GM19035 (cell line): ENCODE results near the gene ATRN.

Experiments used
- ATAC-seq: cut with Tn5 transposase; IDR thresholded peaks from one replicate; pipeline ENCODE4 v1.9.1; 2021; ENCODE audit not compliant: unreplicated experiment

The ATRN gene

DNA sequence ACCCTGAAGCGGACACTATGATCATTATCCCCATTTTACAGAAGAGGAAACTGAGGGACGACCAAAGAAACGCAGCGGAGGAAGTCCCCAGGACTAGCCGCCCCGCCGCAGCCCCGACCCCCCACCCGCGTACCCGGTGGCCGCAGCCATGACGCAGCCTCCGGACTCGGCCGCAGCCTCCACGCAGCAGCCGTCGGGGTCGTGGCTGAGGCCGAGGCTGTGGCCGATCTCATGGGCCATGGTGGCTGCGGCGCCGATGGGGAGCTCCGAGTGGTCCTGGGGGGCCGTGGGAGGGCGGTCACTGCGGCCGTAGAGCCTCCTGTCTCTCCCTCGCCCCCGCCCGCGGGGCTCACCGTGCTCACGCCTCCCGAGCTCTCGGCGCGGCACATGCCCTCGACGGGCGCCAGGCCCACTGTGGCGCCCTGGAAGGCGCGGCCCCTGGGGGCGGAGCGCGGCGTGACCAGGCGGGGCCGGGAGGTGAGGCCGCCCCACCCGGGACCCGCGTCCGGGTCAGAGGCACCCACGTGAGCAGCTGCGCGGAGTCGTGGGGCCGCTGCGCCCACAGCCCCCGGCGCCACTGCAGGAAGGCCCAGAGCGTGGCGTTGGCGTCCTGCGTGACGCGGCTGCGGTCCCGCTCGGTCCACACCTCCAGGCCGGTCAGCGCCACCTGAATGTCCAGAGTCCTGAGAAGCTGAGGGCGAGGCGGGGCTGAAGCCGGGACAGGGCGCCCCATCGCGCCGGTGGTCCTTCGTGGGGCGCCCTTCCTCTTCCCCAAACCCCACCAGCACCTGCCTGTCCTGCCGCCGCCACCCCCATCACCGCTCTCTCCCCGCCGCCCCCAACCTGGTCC lies 202.6 kb downstream of the ATRN start:
- ATAC-seq = no peak

GRCh38 chr20:3674447-3674846 lies 203.6 kb downstream of the ATRN start:
- ATAC-seq = no peak

GRCh38 chr20:3674995-3675900 lies 204.4 kb downstream of the ATRN start:
- no peak for ATAC-seq

GRCh38 chr20:3677733-3678132 lies 206.9 kb downstream of the ATRN start:
- no peak for ATAC-seq

- no peak for ATAC-seq
Observed at GRCh38 chr20:3678198-3678597, 207.4 kb downstream of the ATRN start.

DNA sequence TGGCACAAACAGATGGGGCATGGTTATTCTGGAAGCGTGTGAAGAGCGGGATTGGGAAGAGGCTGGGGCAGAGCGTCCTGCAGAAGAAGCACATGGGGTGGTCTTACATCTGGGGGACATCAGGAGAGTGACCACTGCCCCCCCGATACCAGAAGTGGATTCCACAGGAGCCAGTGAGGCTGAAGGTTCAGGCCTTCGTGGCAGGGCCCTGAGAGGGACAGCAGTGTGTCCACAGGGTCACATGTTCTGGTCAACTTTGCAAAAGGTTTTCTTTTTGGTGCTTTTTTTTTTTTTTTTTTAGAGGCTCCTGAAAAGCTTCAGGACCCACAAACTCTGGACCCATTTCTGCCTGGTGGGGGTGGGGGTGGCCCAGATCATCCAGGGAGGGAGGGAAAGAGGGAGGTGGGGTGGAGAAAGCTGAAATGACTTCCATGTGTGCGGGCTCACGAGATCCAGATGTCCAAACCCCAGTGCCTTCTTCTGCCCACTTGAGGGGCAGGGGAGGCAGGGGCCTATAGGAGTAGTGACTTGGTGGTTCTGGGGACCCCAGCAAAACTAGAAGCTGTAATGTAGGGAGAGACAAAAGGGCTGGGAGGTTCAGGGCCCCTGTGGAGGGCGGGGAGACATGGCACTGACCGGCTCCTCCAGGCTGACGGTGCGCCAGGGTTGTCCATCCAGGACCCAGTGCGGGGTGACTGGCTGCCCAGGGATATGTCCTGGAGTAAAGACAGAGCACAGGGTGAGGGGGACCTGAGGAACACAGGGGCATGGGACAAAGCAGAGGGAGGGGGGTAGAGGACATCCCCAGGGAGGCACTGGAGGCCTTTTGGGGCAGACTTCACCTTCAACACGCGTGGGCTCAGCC lies 208.3 kb downstream of the ATRN start:
- ATAC-seq = no peak

DNA sequence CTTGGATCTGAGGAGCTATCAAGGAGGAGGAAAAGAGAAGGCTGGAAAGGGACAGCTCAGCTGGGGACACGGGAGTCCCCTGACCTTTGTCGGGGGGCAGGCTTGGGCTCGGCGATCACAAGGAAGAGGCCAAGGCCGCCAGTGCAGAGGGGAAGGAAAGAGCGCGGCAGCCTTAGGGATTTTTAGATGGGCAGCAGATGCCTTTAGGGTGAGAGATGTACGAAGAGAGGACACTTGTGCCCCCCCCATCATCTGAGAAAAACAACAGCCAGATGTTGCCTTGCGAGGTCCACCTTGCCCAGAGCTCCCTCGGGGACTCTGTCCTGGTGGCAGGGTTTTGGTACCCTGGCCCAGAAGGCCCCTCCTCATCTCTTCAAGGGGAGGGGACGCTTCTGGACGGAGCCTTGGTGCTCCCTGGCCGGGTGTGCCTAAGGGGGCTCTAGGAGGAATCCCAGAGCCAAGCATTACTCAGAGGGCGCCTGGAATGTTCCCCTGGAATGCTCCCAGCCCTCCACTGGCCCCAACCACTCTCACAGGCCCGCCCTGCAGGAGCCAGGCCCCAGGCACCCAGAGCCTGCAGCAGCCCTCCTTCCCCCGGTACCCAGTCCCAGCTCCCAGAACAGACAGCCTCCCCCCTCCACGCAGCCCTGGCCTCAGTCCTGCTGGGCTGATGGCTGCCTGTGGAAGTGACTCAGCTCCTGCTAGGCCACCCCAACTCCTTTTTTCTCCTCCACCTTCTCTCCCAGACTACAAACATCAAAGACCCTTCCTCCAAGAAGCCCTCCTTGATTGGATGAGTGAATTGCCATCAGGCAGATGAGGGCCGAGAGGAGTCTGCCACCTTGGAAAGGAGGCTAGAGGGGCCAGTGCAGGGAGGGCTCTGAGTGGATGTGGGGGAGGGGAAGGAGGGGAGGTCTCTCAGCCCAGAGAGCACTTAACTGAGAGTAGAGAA lies 209.2 kb downstream of the ATRN start:
- no peak for ATAC-seq

DNA sequence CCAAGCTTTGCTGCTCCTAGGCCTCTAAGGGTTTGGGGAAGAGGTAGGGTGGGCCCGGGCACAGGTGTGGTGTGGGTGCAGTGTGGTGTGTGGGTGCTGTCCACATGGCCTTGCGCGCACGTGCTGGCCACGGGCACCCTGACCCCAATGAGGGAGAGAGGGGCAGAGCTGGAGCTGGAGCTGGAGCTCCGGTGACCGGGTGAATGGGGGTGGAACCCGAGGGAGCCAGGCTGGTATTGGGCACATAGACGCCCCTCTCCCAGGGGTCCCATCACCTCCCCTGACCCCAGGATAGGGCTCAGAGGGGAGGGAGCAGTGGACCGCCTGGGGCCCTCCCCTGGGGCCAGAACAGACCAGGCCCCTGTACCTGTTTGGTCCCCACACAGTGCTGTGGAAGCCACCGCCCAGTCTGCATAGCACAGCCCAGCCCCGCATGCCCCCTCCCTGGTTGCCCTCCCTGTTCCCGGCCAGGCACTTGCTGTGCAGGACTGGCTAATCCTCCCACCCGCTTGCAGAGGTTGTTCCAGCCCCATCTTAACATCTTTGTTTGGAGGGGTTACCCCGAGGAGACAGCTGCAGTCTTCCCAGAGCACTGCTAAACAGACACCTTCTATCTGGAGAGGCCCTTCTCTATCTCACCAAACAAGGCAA lies 210.0 kb downstream of the ATRN start:
- no peak for ATAC-seq

DNA sequence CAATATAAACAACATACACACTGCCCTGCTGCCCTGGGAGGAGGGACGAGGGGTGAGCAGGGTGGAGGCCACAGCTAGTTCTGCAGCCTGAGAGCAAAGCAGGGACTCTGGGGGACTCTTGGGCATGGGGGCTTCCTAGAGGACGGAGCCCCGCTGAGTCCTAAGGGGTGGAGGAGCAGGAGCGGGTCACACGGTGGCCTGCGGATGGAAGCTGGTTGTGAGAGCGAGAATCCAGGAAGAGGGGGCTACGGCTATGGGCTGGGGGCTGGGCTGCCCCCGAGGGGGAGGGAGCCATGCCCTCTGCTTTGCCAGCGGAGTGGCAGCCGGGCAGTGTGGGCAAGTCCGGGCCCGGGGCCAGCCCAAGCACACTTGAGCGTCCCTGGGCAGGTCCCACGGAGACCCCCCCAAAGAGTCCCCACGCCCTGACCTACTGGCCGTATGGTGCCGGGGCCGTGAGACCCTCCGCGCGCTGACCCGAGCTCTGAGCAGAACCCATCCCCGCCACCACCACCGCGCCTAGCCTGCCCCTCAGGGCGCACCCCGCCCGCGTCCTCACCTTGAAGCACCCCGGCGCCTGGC lies 210.6 kb downstream of the ATRN start:
- ATAC-seq = no peak

- ATAC-seq = no peak
Observed at GRCh38 chr20:3681931-3682781, 211.3 kb downstream of the ATRN start, which contains the start of gene ADAM33. Gene ADAM33, minus strand, starts transcription at chr20:3682010. Its CDS starts 6 bp downstream, at chr20:3682004.

DNA sequence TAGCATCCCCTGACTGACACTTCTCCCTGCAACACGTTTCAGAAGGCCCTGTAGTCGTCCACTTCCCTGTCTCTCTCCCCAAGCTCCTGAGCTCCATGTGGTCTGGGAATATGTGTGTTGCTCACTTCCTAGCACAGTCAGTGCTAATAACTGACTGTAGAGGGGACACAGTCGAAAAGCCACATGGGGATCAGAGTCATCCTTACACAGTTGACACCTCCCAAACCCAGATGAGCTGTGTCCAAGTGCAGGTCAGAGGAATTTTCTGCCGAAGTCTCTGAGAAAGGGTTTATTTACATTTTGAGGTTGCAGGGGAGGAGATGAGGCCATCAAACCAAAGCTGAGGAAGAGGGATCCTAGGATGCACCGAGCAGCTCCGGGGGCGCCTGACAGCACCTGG lies 214.5 kb downstream of the ATRN start:
- no peak for ATAC-seq

- ATAC-seq = no peak
Observed at GRCh38 chr20:3686421-3686820, 215.6 kb downstream of the ATRN start.

DNA sequence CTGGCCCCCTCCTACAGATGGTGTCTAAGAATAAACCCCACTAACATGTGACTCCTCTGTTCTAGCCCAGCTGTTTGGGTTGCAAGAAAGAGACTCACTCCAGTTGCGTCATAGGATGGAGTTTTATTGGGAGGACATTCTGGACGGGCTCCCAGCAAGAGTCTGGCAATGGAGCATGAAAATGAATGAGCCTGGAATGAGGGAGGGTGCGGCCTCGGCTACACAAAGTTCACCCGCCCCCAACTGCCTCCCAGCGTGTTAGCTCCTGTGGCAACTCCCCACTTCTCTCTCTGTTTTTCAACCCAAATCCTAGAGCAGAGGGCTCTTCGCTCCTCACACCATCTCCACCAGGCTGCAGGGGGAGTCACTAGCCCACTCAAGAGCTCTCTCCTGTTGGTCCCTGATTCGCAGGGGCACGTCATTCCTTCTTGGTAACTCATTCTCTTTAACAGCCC lies 216.1 kb downstream of the ATRN start:
- ATAC-seq = no peak

- ATAC-seq = no peak
Observed at GRCh38 chr20:3687655-3688054, 216.8 kb downstream of the ATRN start.

- ATAC-seq = no peak
Observed at GRCh38 chr20:3689978-3690377, 219.2 kb downstream of the ATRN start.

DNA sequence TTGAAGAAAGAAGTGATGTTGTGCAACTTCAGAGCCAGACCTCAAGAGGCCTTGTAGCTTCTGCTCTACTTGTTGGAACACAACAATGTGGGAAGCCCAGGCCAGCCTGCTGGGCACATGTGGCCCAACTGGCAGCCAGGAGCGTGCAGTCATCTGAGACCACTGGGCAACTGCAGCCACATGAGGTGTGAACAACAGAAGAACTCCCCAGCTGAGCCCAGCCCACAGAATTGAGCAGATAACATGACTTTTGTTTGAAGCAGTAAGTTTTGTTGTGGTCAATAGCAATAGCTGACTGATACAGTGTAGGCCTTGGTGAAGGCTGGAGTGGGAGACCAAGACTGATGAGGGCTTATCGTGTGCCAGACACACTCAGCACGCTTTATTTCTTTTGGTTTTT lies 219.6 kb downstream of the ATRN start:
- ATAC-seq = no peak

GRCh38 chr20:3691306-3691705 lies 220.5 kb downstream of the ATRN start:
- ATAC-seq = no peak

GRCh38 chr20:3691897-3692296 lies 221.1 kb downstream of the ATRN start:
- no peak for ATAC-seq
